Measurements from ENCODE around the gene SCGB1A1. TPM values are rescaled to one million over a fixed set of nuclear protein-coding genes. Genes with fewer than 3 reads are reported as not detected.

SCGB1A1 gene
- total RNA-seq, 4 donors from 2014 or later, result 5.9 to 6.6 TPM; not detected in 2

GRCh38 chr11:62428871-62429560 is 10.2 kb downstream of the SCGB1A1 start:
- no peak overlapping the region for H3K4me3 ChIP-seq
- TF ChIP-seq, protein P1, sequence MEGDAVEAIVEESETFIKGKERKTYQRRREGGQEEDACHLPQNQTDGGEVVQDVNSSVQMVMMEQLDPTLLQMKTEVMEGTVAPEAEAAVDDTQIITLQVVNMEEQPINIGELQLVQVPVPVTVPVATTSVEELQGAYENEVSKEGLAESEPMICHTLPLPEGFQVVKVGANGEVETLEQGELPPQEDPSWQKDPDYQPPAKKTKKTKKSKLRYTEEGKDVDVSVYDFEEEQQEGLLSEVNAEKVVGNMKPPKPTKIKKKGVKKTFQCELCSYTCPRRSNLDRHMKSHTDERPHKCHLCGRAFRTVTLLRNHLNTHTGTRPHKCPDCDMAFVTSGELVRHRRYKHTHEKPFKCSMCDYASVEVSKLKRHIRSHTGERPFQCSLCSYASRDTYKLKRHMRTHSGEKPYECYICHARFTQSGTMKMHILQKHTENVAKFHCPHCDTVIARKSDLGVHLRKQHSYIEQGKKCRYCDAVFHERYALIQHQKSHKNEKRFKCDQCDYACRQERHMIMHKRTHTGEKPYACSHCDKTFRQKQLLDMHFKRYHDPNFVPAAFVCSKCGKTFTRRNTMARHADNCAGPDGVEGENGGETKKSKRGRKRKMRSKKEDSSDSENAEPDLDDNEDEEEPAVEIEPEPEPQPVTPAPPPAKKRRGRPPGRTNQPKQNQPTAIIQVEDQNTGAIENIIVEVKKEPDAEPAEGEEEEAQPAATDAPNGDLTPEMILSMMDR (IDR thresholded peaks at IDR 0.05), result no peak
- no peak for TF ChIP-seq POLR2A (IDR thresholded peaks at IDR 0.05)
- intact Hi-C loops (cut with DNase I), result no loop called here
- no peak for DNase-seq
- WGBS, 2 donors, result 76 to 84% methylated on average over 8 of the region's 8 CpGs
- H3K36me3 ChIP-seq, result no peaks in the 10 kb centered on the region
- H3K27me3 ChIP-seq, result no peaks in the 10 kb centered on the region
- H3K4me1 ChIP-seq, result peaks cover 10 to 72% (median 41%) of the 10 kb centered on the region in 3 donors
- H3K27ac ChIP-seq, result peak overlapping the region in 1 of 4 donors; percentile 58
- no peaks in the 10 kb centered on the region for H3K9me3 ChIP-seq

DNA sequence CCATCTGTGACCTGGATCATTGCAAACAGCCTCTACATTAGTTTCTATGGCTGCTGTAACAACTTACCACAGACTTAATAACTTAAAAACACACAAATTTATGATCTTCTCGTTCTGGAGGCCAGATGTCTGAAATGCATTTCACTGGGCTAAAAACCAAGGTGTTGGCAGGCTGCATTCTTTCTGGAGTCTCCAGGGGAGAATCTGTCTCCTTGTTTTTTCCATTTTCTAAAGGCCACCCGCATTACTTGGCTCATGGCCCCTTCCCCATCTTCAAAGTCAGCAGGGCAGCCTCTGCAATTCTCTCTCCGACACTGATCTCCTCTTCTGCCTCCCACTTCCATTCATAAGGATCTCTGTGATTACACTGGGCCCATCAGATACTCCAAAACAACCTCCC is 11.6 kb downstream of the SCGB1A1 start:
- peak overlapping the region in 3 of 4 donors; percentile 4 to 58 (median 16) for H3K27ac ChIP-seq

GRCh38 chr11:62431171-62431901 is 12.5 kb downstream of the SCGB1A1 start:
- peak overlapping the region in 3 of 4 donors; percentile 4 to 58 (median 16) for H3K27ac ChIP-seq
- no peak for TF ChIP-seq POLR2A (IDR thresholded peaks at IDR 0.05)
- TF ChIP-seq, protein P1 (IDR thresholded peaks at IDR 0.05), result no peak
- H3K9me3 ChIP-seq, result no peaks in the 10 kb centered on the region
- no peak for DNase-seq
- H3K27me3 ChIP-seq, result no peaks in the 10 kb centered on the region
- H3K4me1 ChIP-seq, result peaks cover 5 to 79% (median 31%) of the 10 kb centered on the region in 3 donors
- no peaks in the 10 kb centered on the region for H3K36me3 ChIP-seq
- intact Hi-C loops (cut with DNase I), result no loop called here
- WGBS, 2 donors, result 26 to 46% methylated on average over 10 to 11 of the region's 11 CpGs
- no peak overlapping the region for H3K4me3 ChIP-seq

More for the DNA sequence above, 11.6 kb downstream of the SCGB1A1 start:
- intact Hi-C loops (cut with DNase I), result no loop called here
- DNase-seq, result no peak
- Histone ChIP-seq H3K4me3 (no peak overlapping the region), H3K27me3 (no peaks in the 10 kb centered on the region), H3K4me1 (peaks cover 5 to 72% (median 31%) of the 10 kb centered on the region in 3 donors), H3K9me3 (no peaks in the 10 kb centered on the region), H3K36me3 (no peaks in the 10 kb centered on the region)
- no peak for TF ChIP-seq POLR2A (IDR thresholded peaks at IDR 0.05)
- TF ChIP-seq, protein P1 (IDR thresholded peaks at IDR 0.05), result no peak
- WGBS, 2 donors, result 72 to 78% methylated on average over 3 of the region's 3 CpGs

DNA sequence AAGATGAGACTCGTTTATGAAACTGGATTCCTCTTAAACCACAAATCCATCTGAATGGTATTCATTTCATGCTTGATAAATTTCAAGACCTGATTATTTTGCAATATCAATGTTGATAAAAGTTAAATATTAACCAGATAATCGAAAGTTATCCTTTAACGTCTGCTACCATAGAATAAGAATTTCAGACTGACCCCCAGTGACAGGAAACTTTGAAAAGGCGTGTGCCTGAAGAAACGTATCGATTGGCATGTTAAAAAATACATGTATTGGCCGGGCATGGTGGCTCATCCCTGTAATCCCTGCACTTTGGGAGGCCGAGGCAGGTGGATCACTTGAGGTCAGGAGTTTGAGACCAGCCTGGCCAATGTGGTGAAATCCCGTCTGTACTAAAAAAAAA is 13.9 kb downstream of the SCGB1A1 start:
- no peaks in the 10 kb centered on the region for H3K27me3 ChIP-seq
- no peak for DNase-seq
- intact Hi-C loops (cut with DNase I), result no loop called here
- H3K9me3 ChIP-seq, result no peaks in the 10 kb centered on the region
- no peak overlapping the region for H3K4me3 ChIP-seq
- no peaks in the 10 kb centered on the region for H3K36me3 ChIP-seq
- H3K27ac ChIP-seq, result peak overlapping the region in 2 of 4 donors; percentile 69 to 82
- H3K4me1 ChIP-seq, result peaks cover 2 to 69% (median 28%) of the 10 kb centered on the region in 3 donors
- 75 to 88% methylated on average over 7 to 8 of the region's 9 CpGs for WGBS, 2 donors
- no peak for TF ChIP-seq POLR2A (IDR thresholded peaks at IDR 0.05)
- TF ChIP-seq, protein P1 (IDR thresholded peaks at IDR 0.05), result no peak

All from esophagus squamous epithelium (tissue), 5 donors.